Measurements from ENCODE around the gene SLC25A40. TPM values are rescaled to one million over a fixed set of nuclear protein-coding genes. Genes with fewer than 3 reads are reported as not detected.

Gene SLC25A40
- total RNA-seq, 1 donor = 11.6 TPM

- Histone ChIP-seq H3K4me2 (ENCODE audit: insufficient read depth, low read length) (no peak overlapping the region), H3K4me1 (ENCODE audit: insufficient read depth, low read length) (no peaks in the 10 kb centered on the region), H3K79me2 (ENCODE audit: insufficient read depth, low read length) (no peaks in the 10 kb centered on the region), H3K27ac (ENCODE audit: low read depth, low read length) (no peak overlapping the region), H4K20me1 (ENCODE audit: insufficient read depth, low read length) (no peaks in the 10 kb centered on the region), H3K9me3 (ENCODE audit: low read depth, low read length) (no peaks in the 10 kb centered on the region), H2AFZ (ENCODE audit: low read length) (no peak overlapping the region), H3K4me3 (ENCODE audit: insufficient read depth, low read length) (no peak overlapping the region), H3K36me3 (ENCODE audit: insufficient read depth, low read length) (no peaks in the 10 kb centered on the region), H3K27me3 (ENCODE audit: insufficient read depth, low read length) (no peaks in the 10 kb centered on the region)
- TF ChIP-seq CTCF (IDR thresholded peaks at IDR 0.05; ENCODE audit: extremely low read depth, low read depth, low read length) = no peak
- DNase-seq (ENCODE audit: insufficient read length, low spot score, missing footprints) = no peak
These were observed 90.7 kb downstream of the SLC25A40 start for GRCh38 chr7:87785368-87785995.

- Histone ChIP-seq H3K4me2 (ENCODE audit: insufficient read depth, low read length) (no peak overlapping the region), H4K20me1 (ENCODE audit: insufficient read depth, low read length) (no peaks in the 10 kb centered on the region), H3K27me3 (ENCODE audit: insufficient read depth, low read length) (no peaks in the 10 kb centered on the region), H3K4me3 (ENCODE audit: insufficient read depth, low read length) (no peak overlapping the region), H2AFZ (ENCODE audit: low read length) (no peak overlapping the region), H3K36me3 (ENCODE audit: insufficient read depth, low read length) (no peaks in the 10 kb centered on the region), H3K4me1 (ENCODE audit: insufficient read depth, low read length) (no peaks in the 10 kb centered on the region), H3K27ac (ENCODE audit: low read depth, low read length) (no peak overlapping the region), H3K79me2 (ENCODE audit: insufficient read depth, low read length) (no peaks in the 10 kb centered on the region), H3K9me3 (ENCODE audit: low read depth, low read length) (no peaks in the 10 kb centered on the region)
- DNase-seq (ENCODE audit: insufficient read length, low spot score, missing footprints) = no peak
- TF ChIP-seq CTCF (IDR thresholded peaks at IDR 0.05; ENCODE audit: extremely low read depth, low read depth, low read length) = peak; percentile 23
These were observed 91.7 kb downstream of the SLC25A40 start for GRCh38 chr7:87784424-87784823.

Other genes with a start within 250 kb of the SLC25A40 start
- under 0.01 and 0.29 TPM in 2 replicates for gene RUNDC3B, start 248.0 kb downstream of the SLC25A40 start, total RNA-seq
- gene DBF4, start 133 bp upstream of the SLC25A40 start, total RNA-seq = 12.7 TPM in 2 replicates
- 0.36 and 0.59 TPM in 2 replicates for gene ADAM22, start 57.9 kb upstream of the SLC25A40 start, total RNA-seq